ENCODE measurements around the gene TRABD2B.

DNA sequence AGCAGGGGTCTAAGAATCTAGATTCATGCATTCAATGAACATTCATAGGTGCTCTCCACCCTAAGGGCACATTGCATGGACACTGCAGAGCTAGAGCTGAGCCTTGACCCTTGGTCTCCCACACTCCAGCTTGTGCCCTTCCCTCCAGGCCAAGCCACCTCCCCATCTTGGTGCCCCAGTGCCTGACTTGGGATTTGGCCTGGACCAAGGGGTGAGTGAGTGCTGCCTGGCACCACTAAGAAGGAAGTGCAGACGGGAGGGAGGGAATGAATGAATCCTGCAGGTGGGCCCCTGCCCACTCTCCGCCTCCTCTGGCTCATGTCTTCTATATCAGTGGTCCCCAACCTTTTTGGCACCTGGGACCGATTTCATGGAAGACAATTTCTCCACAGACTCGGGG, 146.7 kb downstream of the TRABD2B start:
- TF ChIP-seq CTCF (conservative IDR thresholded peaks at IDR 0.05) = no peak
- TF ChIP-seq ZFX (IDR thresholded peaks at IDR 0.05) = no peak

Data from C4-2B (cell line).